Fibroblast of skin of back (primary cell): ENCODE measurements around the gene CAMK1D.

ENCODE experiments used
- DNase-seq: peaks from one replicate; pipeline ENCODE4 v3.0.0-alpha.2; 2013

Gene CAMK1D

DNA sequence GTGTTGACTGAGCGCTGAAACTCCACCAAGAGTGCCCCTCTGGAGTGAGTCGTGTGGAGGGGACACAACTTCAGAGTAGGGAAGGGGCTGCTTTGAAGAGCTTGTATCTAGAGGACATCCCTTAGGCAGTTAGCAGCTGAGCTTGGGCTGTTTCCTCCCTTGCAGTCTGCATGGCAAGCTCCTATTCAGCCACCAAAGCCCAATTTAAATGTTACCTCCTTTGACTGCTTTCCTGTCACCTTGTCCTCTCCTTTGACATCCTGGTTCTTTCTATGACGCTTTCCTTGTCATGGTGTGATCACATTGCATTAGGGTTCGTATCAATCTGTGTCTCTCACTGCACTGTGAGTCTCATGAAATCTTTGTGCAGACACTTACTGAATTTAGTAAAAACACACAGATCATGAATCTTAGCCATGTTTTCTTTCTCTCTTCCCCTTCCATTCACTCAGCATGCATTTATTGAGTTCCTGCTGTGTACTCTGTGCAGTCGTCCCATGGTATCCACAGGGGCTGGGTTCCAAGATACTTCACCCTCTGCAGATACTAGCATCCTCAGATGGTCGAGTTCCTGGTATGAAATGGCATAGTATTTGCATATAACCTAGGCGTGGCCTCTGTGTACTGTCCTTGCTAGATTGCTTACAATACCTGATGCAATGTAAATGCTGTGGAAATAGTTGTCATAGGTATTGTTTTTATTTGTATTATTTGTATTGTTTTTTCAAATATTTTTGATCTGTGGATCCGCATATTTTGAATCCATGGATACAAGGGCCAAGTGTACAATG lies 423.6 kb downstream of the CAMK1D start:
- DNase-seq, result no peak

DNA sequence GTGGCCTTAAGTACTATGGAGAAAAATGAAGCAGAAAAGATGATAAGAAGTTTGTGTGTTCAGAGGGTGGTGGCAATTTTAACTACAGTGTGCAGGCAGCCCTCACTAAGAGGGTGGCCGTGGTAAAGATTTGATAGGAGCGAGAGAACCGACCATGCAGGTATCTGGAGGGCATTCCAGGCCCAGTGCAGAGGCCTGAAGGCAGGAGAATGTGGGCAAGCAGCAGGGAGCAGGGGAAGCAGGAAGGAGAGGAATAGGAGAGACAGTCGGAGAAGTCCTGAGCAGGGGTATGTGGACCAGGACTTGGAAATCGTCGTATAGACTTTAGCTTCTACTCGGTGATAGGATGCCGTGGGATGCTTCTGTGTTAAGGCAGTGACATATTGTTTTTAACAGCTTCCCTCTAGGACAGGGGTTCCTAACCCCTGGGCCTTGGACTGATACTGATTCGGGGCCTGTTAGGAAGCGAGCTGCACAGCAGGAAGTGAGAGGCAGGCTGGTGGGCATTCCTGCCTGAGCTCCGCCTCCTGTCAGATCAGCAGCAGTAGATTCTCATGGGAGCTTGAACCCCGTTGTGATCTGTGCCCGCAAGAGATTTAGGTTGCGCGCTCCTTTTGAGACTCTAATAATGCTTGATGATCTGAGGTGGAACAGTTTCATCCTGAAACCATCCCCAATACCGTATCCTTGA lies 425.0 kb downstream of the CAMK1D start:
- no peak for DNase-seq

- no peak for DNase-seq
Measured at GRCh38 chr10:12777840-12778585, 428.7 kb downstream of the CAMK1D start.

DNA sequence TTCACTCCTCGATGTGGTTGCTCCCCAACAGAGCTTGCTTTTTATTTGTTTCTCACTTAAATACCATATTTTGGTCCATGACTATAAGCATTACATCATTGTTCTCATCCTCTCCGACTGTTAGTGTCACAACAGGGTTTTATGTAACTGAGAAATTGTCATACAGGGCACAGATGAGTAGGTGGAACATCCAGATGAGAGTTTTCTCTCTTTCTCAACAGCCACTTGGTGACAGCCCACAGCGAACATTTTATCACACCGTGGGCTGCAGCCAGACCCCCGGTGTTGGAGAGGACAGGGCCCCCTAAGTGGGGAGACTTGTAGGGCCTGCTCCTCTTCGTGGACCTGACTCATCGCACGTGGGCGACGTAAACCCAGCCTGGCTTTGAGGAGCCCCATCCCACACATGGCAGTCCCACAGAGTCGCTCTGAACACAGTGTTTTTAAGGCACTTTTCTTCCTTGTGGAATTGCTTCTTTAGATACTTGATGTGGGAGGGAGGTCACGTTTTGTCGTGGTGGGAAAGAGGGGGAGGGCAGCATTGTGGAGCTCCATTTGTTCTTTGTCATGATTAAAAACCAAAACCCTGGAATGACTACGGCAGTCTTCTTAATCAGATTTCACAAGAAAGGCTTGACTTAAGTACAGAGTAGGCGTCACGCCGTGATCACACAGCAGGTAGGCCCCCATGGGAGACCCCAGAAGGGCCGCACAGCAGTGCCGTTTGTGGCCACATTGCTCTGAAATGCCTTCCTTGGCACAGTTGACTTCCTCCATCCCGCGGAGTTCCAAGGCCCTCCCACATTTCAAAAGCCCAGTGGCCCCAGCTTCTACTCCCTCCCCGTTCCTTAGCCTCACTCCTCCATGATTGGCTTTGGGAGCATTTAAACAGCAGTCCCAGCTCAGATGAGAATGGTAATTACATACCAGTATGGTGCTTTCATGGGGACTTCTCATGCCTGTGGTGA lies 431.6 kb downstream of the CAMK1D start:
- peak; percentile 11 for DNase-seq

- no peak for DNase-seq
Measured at GRCh38 chr10:12781976-12782375, 432.6 kb downstream of the CAMK1D start.

GRCh38 chr10:12782537-12782936 lies 433.2 kb downstream of the CAMK1D start:
- peak; percentile 17 for DNase-seq

DNA sequence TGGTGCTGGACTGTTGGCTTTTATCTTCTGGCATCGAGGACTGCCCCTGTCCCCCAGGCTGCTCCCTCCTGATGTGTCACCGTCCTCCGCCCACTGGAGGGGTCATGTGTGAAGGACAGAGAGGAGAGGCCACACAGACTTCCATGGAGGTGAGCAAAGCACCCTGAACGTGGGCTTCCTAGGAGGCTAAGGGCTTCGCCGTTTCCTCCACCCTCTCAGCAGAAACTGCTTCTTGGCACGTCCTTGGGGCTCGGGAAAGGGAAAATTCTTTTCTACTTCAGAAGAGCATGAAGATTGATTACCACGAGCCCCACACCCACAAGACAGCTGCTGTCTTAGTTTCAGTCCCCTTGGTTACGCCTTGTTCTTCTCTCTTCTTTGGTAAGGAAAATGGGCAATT lies 433.9 kb downstream of the CAMK1D start:
- no peak for DNase-seq

GRCh38 chr10:12784646-12785045 lies 435.3 kb downstream of the CAMK1D start:
- DNase-seq, result no peak

GRCh38 chr10:12785415-12785831 lies 436.1 kb downstream of the CAMK1D start:
- no peak for DNase-seq

DNA sequence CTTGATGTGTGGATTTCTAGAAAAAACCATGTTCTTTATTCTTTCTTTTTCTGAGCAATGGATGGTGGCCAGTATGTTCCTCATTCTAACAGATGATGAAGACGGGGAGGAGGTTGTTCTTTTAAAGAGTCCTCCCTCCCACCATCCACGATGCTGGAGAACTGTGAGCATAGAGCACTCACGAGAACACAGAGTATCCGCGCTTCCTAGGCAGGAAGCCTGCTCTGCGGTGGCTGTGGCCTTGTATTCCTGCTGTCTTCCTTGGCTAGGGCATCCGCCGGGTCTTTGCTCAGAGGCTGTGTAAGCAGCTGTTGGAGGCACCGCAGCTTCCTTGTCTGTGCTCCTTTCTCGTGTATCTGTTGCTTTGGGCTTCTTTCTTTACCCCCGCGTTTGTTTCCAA lies 437.9 kb downstream of the CAMK1D start:
- DNase-seq, result no peak

GRCh38 chr10:12788277-12788676 lies 438.9 kb downstream of the CAMK1D start:
- no peak for DNase-seq

DNA sequence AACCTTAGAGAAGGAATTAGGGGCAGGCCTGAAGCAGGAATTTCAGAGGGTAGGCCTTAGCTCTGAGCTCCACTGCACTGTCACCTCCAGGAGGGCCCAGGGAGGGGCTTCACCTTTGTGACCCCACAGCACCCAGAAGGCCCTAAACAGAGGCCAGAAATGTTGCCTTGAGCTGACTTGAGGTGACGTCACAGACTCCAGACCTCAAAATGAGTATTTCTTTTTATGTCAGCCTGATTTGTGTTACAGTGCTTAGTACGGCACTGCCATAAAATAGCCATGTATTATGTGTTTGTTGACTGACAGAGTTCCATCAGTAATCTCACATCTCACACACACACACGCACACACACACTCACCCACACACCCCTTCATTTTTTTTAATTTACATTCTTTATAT lies 440.9 kb downstream of the CAMK1D start:
- no peak for DNase-seq

DNA sequence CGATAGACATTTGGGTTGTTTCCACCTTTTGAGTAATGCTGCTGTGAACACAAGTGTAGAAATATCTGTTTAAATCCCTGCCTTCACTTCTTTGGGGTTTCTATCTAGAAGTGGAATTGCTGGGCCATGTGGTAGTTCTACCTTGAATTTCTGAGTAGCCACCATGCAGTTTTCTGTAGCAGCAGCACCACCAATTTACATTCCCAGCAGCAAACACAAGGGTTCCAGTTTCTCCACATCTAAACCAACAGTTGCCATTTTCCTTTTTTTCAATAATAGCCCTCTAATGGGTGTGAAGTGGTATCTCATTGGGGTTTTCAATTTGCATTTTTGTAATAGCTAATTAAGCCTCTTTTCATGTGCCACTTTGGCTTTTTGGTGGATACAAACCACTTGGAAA lies 442.4 kb downstream of the CAMK1D start:
- DNase-seq, result no peak

DNA sequence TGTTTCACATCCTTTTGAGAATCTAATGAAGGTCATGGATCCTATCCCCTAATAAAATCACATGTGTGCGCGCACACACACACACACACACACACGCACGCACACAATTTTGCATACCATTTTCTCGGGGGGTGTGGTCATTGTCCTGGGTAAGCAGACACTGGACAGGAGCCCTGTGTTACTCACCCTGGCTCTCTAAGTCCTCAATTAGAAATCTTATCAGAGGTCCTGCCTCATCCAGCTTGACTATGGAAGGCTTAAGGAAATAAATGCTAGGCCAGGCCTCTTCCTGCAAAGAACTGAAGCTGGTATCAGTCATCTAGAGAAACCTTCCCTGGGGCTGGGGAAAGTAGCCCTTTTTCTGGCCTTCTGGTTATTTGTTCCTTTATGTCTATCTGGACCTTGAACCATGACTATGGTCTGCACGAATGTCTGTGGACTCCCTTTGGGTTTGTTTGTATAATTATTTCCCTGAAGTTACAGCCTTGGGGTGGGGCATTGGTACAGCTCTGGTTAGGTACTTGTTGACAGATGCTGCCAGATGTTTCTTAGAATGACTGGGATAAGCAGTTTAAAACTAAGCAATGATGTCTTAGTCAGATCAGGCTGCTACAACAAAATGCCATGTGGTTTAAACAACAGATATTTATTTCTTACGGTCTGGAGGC lies 443.7 kb downstream of the CAMK1D start:
- no peak for DNase-seq

DNA sequence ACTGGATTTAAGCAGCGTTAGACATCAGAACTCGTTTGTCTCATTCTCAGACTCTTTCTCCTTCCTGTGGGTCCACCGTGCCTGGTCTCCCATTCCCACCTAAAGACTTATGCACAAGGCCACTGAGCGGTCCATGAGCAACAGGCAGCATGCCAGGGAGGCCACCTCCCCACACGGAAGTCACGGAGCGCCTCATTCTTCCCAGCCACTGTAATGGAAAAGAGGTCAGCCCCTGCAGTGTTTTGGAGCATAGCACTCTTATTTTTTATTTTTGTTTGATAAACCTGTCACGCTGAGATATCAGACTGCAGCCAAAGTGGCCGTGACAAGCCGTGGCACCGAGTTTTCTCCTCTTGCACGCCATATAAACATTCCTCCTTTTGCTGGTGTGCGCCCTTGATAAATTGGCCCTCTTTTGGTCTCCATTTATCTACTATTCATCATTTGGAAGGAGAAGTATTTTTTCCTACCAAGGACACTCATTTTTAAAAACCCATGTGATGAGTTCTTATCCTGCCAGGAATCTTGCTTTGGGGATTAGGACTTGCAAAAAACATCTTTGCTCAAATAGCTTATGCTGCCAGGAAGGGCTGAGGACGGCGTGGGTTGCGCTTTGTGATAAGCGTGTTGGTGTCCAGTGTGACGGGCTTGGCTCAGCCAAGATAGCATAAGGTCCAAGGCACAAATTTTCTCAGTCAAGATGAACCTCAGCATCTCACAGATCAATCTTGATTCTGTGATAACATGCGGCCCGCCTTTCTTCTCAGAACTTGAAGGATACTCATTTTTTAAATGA lies 446.2 kb downstream of the CAMK1D start:
- DNase-seq, result no peak

DNA sequence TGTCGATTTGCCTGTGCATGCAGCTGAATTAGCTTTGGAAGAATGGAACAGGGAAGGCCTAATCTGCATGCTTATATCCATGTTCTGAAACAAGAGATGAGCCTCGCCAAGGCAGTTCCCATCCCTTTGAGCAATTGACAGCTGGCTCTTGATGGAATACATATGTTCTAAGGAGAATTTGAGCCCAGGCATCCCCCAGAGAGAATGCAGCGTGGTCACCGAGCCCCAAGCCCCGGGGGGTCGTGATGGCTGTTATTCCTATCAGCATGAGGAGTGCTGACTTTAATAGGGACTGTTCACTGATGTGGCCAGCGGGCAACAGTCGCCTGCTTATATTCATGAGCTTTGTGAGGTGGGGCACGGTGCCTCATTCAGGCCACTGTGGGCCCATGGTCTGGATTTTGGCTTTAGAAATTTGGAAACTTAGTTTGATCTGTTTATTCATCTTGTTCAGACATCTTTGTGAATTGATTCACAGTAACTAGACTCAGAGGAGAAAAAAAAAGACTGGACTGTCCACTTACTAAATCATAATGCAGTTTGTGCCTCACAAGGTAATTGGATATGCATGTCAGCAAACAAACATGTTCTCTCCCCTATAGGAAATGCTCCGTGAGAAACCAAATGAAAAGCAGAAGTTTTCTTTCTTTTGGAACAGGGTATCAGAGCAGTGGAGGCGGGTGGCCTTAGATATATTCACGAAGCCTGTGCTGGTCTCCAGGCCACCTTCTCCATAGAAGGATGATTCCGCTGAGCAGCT lies 447.2 kb downstream of the CAMK1D start:
- no peak for DNase-seq

DNA sequence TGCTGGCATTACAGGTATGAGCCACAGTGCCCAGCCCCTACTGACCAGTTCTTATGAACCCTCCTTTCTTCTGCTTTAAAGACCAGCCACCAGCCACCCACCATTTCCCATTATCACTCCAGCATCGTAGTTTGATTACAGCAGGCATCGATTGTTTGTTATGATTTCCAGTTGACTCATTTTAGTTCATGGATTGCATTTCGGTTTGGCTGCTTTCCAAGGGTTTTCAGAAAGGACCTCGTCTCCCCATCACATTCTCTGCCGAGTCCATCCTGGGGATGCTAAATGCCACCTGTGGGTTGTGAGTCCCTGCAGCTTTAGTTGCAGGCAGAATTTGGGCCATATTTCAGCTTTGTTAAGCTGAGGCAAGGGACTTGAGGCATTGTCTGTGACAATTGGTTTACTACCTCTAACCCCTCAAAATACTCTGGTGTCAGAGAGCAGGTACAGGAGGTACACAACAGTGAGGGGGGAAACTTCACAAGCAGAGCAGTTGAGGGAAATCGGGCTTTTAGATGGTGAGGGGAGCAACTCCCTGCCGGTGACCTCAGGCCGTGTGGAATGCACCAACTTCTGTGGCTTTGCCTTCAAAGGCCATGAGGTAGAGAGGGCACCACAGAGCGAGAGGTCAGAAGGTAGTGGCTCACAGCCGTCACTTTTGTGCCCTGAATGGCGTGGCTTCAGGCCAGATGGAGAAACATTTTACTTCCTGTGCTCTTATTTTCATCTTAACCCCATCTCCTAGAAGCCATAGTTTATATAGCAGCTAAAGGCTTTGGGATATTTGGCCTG lies 448.3 kb downstream of the CAMK1D start:
- DNase-seq, result no peak

- DNase-seq, result no peak
Measured at GRCh38 chr10:12799144-12799543, 449.8 kb downstream of the CAMK1D start.

GRCh38 chr10:12799714-12800113 lies 450.4 kb downstream of the CAMK1D start:
- DNase-seq, result no peak
